GM19193 (cell line): Measurements from ENCODE around the gene DSCAM.

Source experiments
- POLR2A ChIP-seq: IDR thresholded peaks from 4 replicates; pipeline ENCODE4 v1.6.1; 2011; ENCODE audit not compliant: insufficient read depth, insufficient read length; ENCODE audit errors: extremely low read depth

The DSCAM gene

GRCh38 chr21:40809673-40810197 is 37.2 kb downstream of the DSCAM start:
- TF ChIP-seq POLR2A, result no peak

- no peak for TF ChIP-seq POLR2A
Measured at GRCh38 chr21:40803101-40803500, 43.9 kb downstream of the DSCAM start.

GRCh38 chr21:40800126-40800525 is 46.8 kb downstream of the DSCAM start:
- TF ChIP-seq POLR2A, result no peak

GRCh38 chr21:40797891-40798290 is 49.1 kb downstream of the DSCAM start:
- no peak for TF ChIP-seq POLR2A

- TF ChIP-seq POLR2A, result no peak
Measured at GRCh38 chr21:40797410-40797809, 49.5 kb downstream of the DSCAM start.

- no peak for TF ChIP-seq POLR2A
Measured at GRCh38 chr21:40796464-40796863, 50.5 kb downstream of the DSCAM start.

DNA sequence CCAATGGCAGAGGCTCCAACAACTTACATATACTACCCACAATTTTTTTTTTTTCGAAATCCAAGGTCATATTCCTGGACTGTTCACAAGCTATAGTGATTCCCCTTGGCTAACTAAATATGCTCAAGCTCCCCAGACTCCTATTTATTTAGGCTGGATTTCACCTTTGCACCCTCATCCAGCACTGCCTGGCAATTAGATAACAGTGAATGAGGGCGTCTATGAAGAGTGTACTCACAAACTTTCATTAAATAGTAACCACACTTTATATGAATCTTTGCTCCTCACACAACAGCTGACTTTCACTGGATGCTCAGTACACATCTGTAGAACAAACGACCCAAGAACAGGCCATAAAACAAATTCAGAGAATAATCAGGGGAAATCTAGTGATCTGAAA is 51.6 kb downstream of the DSCAM start:
- TF ChIP-seq POLR2A, result no peak

DNA sequence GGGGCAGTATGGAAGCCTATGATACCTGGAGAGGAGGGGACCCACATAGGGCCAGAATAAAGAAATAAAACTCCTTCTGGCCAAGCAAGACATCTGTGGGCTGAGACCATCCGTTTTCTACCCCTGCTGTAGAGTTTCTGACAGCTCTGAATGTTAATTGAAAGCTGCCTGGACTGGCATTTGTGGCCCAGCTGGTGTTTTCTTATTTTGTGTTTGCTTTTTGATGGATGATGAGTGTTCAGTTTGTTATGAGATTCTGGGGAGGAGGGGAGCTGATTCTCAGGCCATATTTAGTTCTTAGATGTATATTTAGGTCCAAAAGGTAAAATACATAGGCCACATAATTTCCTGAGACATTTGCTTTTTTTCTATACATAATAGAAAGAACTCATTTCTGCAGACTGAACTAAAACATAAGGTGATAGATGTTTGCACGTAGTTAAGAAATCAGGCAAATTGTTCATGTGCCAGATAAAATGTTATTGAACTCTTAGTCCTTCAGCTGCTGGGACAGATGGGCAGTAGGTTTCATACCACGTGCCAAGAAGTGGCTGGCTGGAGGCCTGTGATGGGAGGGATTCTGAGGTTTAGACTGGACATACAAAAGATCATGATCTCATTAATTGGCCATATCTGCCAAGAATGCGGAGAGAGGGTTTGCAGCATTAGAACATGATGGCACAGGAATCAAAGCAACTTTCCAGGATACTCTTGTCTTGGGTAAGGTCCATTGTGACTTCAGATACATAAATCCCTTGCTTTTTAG is 54.1 kb downstream of the DSCAM start:
- TF ChIP-seq POLR2A, result no peak

DNA sequence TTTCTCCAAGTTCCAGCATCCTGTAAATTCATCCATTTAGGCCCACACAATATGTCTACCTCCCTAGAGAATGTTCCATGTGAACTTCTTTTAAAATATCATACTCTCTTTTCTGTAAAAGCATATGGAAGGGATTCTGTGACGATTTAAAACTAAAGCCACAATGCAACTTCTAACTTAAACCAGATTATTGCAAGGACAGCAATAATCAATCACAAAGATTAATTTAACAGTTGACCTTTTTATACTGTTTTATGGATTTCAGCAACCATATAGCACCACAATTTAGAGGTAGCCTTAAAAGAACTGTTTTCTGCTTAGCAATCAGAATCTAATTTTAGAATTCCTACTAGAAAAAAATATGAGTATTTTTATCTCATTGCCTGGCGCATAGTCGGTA is 58.3 kb downstream of the DSCAM start:
- no peak for TF ChIP-seq POLR2A

- no peak for TF ChIP-seq POLR2A
Measured at GRCh38 chr21:40783404-40783803, 63.6 kb downstream of the DSCAM start.

DNA sequence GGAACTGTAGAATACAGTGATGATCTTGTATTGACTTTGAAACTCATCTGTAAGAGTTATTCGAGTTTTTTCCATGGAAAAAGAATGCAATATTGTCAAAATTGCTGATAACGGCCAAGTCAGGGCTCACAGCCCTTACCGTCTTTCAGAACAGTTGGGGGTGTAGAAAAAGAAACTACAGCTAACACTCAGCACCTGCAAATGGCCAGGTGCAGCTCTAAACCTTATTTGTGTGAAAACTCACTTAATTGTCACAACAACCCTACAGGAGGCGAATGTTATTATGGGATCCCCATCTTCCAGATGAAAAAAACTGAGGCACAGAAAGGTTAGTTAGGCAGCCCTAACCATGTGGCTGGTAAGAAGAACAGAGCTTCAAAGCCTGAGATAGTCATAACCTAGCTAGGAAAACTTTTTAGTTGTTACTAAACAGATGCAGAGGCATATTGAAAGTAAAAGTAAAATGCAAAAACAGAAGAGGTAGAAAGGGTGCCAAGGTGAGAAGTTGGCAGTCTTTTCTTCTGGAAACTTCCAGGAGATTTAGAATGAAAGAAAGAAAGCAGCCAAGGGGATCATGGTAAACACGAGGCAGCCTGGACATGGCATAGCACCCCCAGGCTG is 76.4 kb downstream of the DSCAM start:
- no peak for TF ChIP-seq POLR2A

DNA sequence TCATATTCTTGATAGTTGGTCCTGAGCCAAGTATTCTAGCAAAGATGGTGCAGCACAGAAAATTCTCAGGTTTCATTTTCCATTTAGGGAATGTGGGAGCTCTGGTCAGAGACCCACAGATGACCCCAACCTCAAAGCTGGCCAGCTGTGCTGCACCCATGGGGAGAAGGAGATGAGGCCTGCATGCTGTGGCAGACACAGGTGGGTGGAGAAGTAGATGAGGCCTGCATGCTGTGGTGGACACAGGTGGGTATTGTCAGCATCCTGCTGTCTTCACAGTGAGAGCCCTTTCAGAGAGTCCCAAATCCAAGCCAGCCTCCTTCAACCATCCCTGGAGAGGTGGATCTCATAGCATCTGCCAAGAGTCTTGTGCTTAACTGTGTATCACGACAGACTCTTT is 77.7 kb downstream of the DSCAM start:
- TF ChIP-seq POLR2A, result no peak

DNA sequence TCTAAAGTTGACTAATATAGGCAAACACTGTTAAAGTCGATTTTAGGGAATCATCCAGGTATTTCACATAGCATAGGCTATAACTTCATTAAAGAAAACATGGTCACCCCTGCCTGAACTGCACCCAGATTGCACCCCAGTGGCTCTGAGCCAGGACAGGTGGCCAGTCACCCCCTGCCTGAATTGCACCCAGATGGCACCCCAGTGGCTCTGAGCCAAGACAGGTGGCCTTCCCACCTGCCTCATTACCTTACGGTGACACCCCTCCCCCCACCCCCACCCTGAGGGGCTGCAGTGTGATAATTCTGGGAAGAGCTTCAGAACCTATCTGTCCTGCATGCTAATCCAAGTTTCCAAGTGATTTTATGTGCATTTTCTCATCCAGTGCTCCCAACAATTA is 78.9 kb downstream of the DSCAM start:
- TF ChIP-seq POLR2A, result no peak

DNA sequence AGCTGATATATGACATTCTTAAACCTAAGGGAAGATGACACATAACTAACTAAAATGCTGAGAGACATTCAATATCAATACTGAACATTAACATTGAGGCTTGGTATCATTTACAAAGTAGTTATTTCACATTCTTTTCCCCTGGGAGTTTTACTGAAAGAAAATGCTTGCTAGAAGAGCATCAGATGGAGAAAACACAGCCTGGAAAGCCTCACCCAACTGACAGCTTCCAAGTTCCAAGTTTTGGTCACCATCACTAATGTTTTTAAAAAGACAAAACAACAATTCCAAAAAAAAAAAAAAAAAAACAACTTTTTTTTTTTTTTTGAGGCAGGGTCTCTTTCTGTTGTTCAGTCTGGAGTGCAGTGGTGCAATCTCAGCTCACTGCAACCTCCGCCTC is 80.6 kb downstream of the DSCAM start:
- no peak for TF ChIP-seq POLR2A

DNA sequence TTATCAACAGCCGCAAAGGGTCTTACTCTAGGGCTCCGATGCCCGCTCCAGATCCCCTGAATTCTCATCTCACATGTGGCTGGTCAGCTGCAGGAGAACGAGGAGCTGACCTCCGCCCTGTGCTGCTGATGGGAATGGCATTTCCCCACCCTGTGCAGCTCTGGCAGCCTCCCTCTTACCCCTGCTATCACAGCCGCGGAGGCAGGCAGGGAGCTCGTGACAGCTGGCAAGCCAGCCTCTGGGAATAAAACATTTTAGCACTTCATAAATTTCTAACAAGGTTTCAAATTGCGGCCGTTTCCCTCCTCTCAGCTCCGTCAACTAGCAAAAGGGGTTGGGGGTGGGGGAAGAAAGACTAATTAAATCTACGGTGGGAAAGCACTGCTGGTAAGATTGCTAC is 81.1 kb downstream of the DSCAM start:
- TF ChIP-seq POLR2A, result no peak

DNA sequence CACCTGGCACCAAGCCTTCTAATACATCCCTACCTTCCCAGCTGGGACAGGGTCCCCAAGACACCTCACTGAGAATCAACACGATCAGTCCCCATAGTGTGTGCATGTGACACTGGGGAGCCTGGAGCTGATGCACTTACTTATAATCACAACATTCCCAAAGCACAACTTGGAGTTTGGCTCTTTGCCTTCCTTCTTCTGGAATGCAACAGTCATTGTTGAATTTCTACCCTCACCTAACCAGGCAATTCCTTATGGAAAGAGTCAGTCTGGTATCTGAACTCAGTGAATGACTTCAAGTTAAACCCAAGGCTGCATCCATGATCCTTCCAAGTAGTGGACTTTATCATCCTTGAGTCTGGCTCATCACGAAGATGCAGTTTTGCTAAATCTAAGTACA is 86.1 kb downstream of the DSCAM start:
- no peak for TF ChIP-seq POLR2A
